ENCODE measurements around the gene NUDT15.
"Not testable (repeated sequence)": the region's sequence is repeated elsewhere in the genome, so short reads cannot be mapped to it uniquely, and the experiment has no call there.

Gene NUDT15

DNA sequence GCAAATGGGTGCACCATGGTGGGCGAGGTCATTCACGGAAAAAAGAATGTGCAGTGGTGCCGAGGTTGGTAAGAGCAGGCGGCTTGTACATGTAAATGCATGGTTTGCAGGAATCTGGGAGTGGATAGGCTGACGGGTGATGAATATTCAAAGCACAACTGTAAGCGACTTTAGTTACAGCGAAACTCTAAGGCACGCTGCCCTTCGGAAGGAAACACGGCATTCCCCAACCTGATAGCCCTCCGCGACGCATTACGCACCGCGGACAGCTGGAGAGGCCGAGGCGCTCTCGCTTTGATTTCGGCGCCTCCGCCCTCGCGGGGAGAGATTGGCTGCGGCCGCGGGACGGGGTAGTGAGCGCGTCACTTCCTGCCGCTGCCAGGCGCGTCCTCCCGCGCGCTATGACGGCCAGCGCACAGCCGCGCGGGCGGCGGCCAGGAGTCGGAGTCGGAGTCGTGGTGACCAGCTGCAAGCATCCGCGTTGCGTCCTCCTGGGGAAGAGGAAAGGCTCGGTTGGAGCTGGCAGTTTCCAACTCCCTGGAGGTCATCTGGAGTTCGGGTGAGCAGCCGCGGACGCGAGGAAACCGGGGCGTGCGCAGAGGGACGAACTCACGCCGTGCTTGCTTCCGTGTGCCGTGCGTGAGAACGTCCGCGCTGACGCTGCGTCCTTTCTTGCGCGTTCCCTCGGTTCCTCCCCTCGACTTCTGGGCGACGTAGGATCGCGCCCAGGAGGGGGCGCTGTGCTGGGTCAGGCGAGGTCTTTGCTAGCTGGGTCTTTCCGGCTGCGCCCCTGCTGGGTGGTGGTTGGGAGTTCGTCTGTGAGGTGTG, at the start of gene NUDT15:
NUDT15 (plus strand) TSS at position 381 of the 828 bp plus-strand sequence; CDS start at position 402, 21 bp downstream.
- DNase-seq (ENCODE audit: low read depth) = peak; percentile 89

DNA sequence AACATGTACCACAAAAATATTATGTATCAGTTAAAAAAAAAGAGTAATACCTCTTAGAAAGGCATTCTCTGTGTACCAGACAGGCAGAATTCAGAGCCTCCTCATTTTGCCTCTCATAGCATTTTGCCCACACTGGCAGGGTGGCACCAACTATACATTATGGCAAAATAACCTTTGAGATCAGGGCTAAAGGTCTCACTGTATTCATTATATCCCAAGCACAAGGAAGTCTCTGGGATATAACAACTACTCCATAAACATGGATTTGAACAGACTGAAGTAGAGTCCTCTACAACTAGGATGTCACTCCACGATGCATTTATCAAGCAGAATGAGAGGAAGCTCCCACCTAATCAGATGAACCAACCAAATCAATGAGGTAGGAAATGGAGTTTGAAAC, 47.1 kb upstream of the NUDT15 start:
- no peak for DNase-seq (ENCODE audit: low read depth)

DNA sequence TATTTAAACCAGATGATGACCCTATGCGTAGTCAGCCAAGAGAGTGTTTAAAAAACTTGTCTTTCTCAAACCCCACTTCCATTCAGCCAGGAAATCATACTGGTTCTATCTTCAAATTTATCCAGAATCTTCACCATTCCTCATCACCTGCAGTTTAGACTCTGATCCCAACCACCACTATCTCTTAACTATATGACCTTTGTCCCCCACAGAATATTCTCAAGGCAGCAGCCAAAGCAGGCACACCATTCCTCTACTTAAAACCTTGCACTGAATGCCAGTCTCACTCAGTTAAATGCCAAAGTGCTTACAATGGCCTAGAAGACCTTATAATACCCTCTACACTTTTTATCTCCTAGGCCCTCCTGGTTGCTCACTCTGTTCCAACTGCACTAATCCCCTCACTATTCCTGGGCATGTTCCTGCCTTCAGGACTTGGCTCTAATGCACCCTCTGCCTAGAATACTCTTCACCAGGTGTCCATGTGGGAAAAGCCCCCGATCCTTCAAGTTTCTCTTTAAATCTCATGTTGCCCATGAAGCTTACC, 46.5 kb upstream of the NUDT15 start:
- no peak for DNase-seq (ENCODE audit: low read depth)

DNA sequence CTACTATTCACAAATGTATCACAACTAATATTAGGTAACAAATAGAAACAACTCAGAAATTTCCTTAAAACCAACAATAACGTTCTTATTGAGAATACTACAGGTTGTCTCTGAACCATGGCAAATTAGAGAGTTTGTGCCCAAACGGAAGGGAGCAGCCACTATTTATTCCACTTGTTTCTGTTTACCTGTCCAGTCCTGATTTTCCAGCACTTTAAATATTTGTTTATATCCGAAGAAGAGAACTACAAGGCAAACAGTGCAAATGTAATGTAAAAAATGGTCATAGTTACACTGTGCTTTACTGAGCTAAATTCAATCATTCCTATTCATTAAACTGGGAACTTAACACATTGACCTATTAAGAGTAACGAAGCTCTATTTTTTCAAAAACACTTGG, 45.7 kb upstream of the NUDT15 start:
- DNase-seq (ENCODE audit: low read depth) = no peak

DNA sequence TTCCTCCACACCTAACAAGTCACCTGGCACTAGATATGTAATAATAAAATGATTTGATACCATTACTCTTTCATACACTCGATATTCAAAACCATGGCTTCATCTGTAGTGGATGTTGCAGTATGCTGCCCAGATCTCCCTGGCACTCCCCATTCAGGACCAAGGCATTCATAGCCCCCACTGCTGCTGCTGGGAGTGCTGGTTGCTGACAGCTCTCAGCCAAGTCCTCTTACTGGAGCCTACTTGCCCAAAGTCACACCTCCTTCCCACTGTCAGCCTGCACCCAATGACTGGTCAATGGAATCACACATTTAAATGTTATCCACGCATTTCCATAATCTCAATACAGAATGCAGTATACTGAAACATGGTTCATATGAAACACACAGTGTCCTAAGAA, 40.1 kb upstream of the NUDT15 start:
- DNase-seq (ENCODE audit: low read depth) = no peak

DNA sequence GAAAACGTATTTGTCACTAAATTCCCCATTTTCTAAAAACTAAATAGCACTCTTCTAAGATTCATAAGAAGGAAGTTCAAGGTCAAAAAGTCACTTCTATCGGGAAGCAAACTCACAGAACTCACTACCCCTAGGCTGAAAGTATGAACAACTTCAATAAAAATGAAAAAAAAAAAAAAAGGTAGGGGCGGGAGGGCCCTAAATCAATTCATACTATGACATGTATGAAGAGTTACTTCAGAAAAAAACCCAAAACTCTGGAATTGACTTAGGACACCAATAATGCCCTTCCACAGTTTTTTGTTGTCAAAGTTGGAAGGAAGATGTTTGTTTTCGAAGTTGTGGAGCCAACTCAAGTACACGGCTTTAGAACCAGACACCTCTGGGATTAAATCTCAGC, 37.6 kb upstream of the NUDT15 start:
- no peak for DNase-seq (ENCODE audit: low read depth)

DNA sequence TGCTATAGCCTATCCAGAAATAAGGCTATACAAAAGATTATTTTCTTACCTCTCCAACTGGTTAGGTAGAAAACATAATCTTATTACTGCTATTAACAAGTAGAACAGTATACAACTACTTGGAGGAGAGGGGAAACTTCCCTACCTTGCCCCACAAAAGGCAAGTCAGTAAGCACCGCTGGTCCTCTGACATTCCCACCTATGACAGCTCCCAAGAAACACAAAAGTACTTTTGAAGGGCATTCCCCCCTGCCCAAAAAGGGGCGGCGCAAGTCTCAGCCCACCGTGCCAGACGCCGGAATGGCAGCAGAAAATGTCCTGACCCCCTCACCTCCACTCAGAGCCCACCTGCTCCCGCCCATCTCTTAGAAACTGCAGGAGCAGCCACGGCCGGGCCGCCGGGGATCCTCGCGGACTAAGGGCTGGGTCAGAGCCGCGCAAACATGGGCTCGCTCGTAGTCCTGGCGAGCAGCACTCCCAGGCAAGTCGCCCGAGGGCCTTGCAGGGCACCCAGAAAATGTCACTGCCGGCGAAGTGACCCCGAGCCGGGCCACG, 36.9 kb upstream of the NUDT15 start:
- no peak for DNase-seq (ENCODE audit: low read depth)

DNA sequence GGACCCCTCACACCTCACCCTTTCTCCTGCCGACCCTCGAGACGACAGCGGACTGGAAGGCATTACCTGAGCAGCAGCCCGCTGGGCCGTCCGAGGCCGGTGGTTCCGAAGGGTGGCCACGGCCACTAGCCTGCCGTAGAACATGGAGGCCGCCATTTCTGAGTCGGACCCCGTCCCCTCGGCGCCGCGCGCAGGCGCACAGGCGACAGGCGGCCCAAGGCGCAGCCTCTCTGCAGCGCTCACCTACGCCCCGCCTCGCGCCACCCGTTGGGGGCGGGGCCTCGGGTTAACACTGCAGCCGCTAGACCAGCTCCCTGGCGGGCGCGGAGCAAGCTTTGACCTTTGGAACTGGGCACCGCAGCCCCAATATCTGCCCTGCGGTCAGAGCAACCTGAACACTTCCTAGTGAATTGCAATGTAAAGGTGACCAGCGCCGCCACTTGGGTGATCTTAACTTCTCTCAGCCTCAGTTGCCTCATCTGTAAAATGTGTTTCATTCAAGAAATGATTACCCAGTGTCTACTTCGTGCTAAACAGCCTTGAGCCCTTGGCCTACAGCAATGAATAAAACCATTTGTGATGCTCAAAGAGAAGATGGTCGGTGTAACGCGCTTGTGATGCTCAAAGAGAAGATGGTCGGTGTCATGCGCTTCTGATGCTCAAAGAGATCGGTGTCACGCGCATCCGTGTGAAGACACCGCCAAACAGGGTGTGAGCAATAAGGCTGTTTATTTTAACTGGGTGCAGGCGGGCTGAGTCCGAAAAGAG, 36.2 kb upstream of the NUDT15 start, which contains the start of gene SUCLA2:
SUCLA2 (minus strand) TSS at position 160 of the 768 bp plus-strand sequence; CDS start at position 156, 4 bp downstream.
- DNase-seq (ENCODE audit: low read depth) = peak; percentile 87

DNA sequence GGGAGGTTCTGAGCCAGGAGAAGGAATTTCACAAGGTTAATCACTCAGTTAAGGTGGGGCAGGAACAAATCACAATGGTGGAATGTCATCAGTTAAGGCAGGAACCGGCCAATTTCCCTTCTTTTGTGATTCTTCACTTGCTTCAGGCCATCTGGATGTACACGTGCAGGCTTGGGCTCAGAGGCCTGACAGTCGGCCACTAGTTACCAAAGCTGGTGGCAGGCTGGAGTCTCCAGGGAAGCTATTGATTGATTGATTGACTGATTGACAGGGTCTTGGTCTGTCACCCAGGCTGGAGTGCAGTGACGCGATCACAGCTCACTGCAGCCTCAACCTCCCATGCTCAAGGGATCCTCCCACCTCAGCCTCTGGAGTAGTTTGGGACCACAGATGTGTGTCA, 35.5 kb upstream of the NUDT15 start:
- DNase-seq (ENCODE audit: low read depth) = not testable (repeated sequence)

DNA sequence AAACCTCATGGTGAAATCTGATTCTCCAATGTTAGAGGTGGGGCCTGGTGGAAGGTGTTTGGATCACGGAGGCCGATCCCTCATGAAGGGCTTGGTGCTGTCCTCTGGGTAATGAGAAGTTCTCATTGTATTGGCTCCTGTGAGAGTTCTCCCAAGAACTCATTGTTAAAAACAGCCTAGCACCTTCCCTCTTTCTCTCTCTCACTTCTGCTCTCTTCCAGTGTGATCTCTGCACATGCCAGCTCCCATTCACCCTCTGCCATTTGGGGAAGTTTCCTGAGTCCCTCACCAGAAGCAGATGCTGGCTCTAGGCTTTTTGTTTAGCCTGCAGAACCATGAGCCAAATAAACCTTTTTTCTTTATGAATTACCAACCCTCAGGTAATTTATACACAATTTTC, 33.3 kb upstream of the NUDT15 start:
- DNase-seq (ENCODE audit: low read depth) = no peak

DNA sequence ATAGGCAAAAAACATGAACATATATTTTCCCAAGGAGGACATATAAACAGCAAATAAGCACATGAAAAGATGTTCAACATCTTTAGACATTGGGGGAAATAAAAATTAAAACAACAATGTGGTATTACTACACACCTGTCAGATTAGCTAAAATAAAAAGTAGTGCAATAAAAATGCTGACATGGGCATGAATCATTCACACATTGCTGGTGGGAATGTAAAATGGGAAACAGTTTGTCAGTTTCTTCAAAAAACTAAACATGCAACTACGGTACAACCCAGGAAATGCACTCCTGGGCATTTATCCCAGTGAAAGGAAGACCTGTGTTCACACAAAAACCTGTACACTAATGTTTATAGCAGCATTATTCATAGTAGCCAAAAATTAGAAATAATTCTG, 31.1 kb upstream of the NUDT15 start:
- DNase-seq (ENCODE audit: low read depth) = no peak

DNA sequence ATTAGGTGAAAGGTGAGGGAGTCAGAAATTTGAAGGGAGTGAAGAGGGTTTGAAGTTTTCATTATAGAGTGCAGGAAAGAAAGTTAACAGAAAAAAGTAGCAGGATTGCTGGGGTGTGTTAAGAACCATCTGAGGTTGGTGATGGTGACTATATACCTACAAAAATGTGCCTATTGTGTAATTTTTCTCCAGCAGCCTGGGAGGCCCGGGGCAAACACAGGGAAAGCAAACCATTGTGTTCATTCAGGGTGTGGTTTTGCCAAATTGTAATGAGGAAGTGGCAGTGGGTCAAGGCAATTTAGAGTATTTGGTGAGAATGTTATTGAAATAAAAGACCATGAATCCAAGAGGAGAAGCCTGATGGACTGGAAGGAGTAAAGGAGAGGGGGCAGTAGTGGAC, 28.2 kb upstream of the NUDT15 start:
- DNase-seq (ENCODE audit: low read depth) = no peak

DNA sequence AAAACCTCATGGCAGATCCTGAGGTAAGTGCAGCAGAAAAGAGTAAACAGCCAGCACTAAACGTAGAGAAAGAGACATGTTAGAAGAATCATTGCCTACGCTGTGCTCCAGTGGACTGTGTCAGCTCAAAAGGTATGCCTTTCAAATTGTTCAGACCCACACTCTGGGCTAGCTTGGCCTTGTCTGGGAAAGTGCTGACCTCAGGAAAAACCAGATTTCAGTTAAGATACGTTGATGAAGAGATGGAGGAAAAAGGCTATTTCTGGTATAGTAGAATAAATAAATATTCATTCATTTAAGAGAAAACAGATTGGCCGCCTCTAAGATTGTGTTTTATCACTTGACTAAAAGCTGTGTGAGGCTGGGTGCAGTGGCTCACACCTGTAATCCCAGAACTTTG, 26.8 kb upstream of the NUDT15 start:
- no peak for DNase-seq (ENCODE audit: low read depth)

DNA sequence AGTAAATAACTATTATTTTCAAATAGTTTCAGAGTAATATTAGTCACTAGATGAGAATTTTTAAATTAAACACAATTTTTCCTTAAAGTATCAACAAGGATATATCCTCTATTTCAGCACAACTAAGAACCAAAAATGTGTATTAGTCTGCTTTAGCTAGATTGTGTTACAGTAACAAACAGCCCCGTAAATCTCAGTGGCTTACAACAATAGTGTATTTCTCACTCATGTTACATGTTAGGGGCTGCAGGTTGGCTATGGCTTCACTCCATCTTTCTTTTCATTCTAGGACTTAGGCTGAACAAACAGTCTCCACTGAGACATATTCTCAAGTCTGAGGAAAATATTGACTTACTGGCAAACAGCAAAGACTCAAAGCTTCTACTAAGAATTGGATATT, 24.9 kb upstream of the NUDT15 start:
- no peak for DNase-seq (ENCODE audit: low read depth)

DNA sequence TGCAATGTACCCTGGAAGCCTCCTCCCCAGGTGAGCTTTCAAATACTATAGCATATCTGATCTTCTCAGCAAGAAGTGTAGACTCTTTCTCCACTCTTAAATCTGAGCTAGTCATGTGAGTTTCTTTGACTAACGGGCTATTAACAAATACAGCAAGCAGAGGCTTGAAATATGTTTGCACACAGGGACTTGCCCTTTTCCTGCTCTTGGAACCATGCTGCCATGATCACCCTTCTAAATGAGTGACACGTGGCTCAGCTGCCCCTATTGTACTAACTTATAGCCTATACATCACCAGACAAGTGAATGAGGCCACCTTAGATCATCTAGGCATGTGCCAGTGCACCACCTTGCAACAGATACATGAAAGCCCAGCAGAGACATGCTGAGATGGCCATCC, 23.2 kb upstream of the NUDT15 start:
- no peak for DNase-seq (ENCODE audit: low read depth)

DNA sequence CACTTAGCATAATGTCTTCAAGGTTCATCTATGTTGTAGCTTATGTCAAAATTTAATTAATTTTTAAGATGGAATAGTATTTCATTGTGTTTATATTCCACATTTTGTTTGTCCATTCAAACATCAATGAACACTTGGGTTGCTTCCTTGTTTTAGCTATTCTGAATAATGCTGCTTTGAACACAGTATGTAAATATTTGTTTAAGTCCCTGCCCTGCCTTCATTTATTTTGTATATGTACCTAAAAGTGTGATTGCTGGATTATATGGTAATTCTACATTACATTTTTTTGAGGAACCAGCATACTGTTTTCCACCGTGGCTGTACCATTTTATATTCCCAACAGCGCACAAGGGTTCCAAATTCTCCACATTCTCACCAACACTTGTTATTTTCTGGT, 18.9 kb upstream of the NUDT15 start:
- DNase-seq (ENCODE audit: low read depth) = no peak

DNA sequence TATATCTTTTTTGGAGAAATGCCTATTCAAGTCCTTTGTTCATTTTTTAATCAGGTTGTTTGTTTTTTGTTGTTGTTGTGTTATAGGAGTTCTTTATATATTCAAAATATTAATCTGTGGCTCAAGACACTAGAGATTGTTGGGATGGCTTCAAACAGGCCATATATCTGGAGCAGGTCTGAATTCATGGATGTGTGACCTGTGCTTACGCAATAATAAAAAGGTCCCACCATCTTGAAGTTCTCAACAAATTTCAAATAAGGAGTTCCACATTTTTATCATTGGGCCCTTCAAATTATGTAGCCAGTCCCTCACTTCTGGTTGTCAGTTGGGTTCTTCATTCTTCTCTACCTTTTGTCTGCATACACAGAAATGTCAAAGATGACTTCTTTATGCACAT, 17.7 kb upstream of the NUDT15 start:
- no peak for DNase-seq (ENCODE audit: low read depth)

DNA sequence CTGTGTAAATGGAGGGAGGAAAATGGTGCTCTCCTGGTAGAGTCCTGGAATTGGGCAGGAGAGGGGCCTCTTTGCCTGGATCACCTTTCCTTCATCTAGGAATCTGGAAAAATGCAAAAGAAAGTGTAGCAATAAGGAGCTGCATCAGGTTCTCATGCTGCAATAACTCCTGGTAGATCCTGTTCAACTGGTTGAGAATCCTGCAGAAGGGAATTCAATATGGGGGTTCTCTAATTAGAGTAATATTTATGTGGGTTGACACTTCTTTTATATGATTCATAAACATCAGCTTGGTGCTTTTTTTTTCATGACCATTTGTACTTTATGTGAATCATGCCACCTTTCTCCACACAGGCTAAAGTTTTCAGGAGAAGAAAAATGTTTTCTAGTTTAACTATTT, 9.5 kb upstream of the NUDT15 start:
- DNase-seq (ENCODE audit: low read depth) = no peak

DNA sequence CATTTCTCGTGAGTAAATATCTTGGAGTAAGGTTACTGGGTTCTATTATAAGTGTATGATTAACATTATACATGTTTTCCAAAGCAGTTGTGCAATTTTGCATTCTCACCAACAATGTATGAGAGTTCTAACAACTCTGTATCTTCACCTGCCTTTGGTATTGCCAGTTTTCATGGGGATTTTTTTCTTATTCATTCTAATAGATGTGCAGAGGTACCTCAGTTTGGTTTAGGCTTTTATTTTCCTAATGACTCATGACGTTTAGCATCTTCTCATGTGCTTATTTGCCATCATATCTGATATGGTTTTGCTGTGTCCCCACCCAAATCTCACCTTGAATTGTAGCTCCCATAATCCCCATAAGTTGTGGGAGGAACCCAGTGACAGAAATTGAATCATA, 7.7 kb upstream of the NUDT15 start:
- no peak for DNase-seq (ENCODE audit: low read depth)

DNA sequence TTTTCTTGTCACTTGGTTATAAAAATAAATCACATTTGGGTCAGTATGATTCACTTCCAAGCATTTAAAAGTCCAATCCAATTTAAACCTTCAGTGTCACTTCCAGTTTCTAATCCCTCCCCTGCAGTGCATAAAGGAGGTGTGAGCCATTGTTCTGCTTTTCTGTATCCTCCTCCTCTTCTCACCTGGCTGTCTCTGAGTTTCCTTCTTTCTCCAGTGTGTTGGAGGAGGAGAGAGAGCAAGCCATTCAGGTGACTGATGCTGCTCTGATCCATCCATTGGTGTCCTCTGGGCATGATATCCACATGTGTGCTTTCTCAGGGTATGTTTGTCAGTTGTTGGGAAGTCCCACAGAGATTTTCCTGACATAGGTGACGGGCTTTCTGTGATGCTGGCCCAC, 1.2 kb downstream of the NUDT15 start:
- DNase-seq (ENCODE audit: low read depth) = no peak

DNA sequence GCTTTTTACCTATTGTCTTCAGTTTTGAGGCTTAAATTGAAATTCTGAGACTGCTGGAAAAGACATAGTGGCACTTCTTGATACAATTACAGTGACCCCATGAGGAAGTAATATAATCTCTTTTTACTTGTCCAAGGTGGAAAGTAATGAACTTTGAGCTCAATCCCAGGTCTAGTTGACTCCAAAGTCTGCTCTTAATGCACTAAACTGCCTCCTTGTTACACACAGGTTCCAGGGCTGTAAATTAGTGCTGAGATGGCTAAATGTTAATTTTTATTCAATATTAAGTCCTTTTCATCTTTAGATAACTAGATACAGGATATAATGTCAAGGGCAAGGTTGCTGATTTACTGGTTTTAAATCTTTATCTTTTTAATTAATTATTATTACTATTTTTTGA, 2.5 kb downstream of the NUDT15 start:
- DNase-seq (ENCODE audit: low read depth) = no peak

DNA sequence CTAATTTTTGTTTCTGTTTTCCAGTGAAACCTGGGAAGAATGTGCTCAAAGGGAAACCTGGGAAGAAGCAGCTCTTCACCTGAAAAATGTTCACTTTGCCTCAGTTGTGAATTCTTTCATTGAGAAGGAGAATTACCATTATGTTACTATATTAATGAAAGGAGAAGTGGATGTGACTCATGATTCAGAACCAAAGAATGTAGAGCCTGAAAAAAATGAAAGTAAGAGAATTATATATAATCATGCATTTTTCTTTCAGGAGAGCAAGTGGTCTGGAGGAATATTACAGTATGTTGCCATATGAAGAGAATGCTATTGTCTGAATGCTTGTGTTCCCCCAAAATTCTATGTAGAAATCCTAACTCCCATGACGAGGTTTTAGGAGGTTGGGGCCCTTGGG, 3.4 kb downstream of the NUDT15 start:
- DNase-seq (ENCODE audit: low read depth) = no peak

DNA sequence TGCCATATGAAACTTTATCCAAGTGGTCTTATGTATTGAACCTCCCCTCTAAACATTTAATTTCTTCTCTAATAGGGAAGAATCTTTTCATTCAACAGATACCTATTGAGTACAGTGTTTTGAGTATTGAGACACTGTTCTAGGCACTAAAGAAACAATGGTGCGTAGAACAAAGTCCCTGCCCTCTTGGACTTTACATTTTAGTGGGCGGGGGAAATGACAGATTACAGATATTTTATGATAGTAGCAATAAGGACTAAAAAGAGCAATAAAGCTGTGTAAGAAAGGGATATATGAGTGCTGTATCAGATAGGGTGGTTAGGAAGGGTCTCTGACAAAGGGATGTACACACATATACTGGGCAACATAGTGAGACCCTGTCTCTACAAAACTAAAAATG, 5.4 kb downstream of the NUDT15 start:
- no peak for DNase-seq (ENCODE audit: low read depth)

Measured in stimulated activated CD4-positive, alpha-beta T cell treated with anti-CD3 and anti-CD28 coated beads, Interleukin-2, amount 100 ng/mL, for 4 hours (primary cell).